Measurements from ENCODE around the gene IGF2BP2.
"Not testable (repeated sequence)": the region's sequence is repeated elsewhere in the genome, so short reads cannot be mapped to it uniquely, and the experiment has no call there.

IGF2BP2 gene

GRCh38 chr3:185831990-185832389 lies 7.1 kb upstream of the IGF2BP2 start:
- no peak for DNase-seq

GRCh38 chr3:185831195-185831594 lies 6.4 kb upstream of the IGF2BP2 start:
- DNase-seq, result no peak

GRCh38 chr3:185830018-185830797 lies 5.4 kb upstream of the IGF2BP2 start:
- DNase-seq, result no peak

- DNase-seq, result no peak
These were observed 3.9 kb upstream of the IGF2BP2 start for GRCh38 chr3:185828755-185829154.

- no peak for DNase-seq
These were observed 2.9 kb upstream of the IGF2BP2 start for GRCh38 chr3:185827595-185828344.

GRCh38 chr3:185825639-185826481 lies 1.0 kb upstream of the IGF2BP2 start:
- DNase-seq, result peak; percentile 87

- DNase-seq, result peak; percentile 87
These were observed 514 bp downstream of the IGF2BP2 start for GRCh38 chr3:185824051-185825005.

- DNase-seq, result peak; percentile 82
These were observed 1.5 kb downstream of the IGF2BP2 start for GRCh38 chr3:185823078-185824044.

- no peak for DNase-seq
These were observed 2.4 kb downstream of the IGF2BP2 start for GRCh38 chr3:185822221-185823000.

- peak; percentile 36 for DNase-seq
These were observed 3.7 kb downstream of the IGF2BP2 start for GRCh38 chr3:185820973-185821758.

GRCh38 chr3:185818267-185818875 lies 6.5 kb downstream of the IGF2BP2 start:
- DNase-seq, result no peak

- no peak for DNase-seq
These were observed 9.2 kb downstream of the IGF2BP2 start for GRCh38 chr3:185815391-185816282.

GRCh38 chr3:185813691-185814215 lies 11.1 kb downstream of the IGF2BP2 start:
- DNase-seq, result no peak

- DNase-seq, result no peak
These were observed 11.6 kb downstream of the IGF2BP2 start for GRCh38 chr3:185813205-185813604.

GRCh38 chr3:185807445-185808068 lies 17.3 kb downstream of the IGF2BP2 start:
- DNase-seq, result no peak

GRCh38 chr3:185798831-185799110 lies 26.1 kb downstream of the IGF2BP2 start:
- DNase-seq, result not testable (repeated sequence)

Data from retina (tissue), 1 donor.